Measurements from ENCODE around the gene PDF.
"Not testable (repeated sequence)": the region's sequence is repeated elsewhere in the genome, so short reads cannot be mapped to it uniquely, and the experiment has no call there.

Gene PDF

DNA sequence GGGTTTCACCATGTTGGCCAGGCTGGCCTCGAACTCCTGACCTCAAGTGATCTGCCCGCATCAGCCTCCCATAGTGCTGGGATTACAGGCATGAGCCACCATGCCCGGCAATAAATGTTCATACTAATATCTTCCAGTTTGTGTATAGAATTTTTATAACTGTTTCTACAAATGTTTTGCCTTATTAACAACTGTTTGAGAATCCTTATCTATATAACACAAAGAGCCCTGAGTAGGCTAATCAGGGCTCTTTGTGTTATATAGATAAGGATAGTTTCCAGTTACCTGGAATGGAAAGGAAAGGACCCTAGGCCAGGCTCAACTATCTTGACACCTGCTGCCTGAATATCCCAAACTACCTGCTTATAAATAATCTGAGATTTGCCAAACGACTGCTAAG, 38.5 kb upstream of the PDF start:
- no peak overlapping the region for H3K4me3 ChIP-seq (replicated peaks; ENCODE audit: low read depth, low read length)
- TF ChIP-seq CTCF (IDR thresholded peaks at IDR 0.05; ENCODE audit: low read length, missing control alignments), result no peak
- DNase-seq (ENCODE audit: low read depth), result no peak

DNA sequence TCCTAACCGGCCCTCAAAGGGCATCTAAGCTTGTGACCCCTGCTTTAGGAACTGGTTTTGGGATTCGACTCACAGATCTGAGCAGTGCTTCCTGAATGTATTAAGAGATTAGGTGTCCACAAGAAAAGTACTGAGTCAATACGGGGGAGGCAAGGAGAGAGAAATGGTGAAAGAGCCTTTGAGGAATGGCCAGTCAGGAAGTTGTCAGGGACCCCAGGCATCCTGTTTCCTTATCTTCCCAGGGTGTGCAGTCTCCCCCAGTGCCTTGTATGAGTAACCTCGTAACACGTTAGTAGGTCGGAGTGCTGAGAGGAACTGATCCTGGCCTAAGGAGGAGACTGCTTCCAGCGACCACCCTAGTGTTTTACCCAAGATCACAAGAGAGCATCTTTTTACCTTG, 37.6 kb upstream of the PDF start:
- DNase-seq (ENCODE audit: low read depth), result peak; percentile 72
- no peak for TF ChIP-seq CTCF (IDR thresholded peaks at IDR 0.05; ENCODE audit: low read length, missing control alignments)
- no peak overlapping the region for H3K4me3 ChIP-seq (replicated peaks; ENCODE audit: low read depth, low read length)

DNA sequence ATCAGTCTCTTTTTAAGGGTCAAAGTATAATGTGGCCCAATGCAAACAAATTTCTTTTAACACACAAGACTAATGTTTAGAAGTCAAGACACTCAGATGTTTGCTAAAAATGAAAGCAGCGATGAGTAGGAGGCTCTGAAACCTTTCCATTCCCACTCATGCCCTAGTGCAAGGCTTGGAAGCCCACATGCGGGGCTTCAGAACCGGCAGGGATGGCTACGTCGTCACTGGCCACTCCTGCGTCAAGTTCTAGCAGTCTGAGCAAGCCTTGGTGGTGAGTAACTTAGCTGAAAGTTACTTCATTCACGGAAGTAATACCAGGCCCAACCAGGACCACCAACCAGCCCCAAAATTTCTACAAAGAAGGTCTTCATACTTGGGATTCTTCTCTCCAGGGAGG, 36.0 kb upstream of the PDF start:
- no peak for TF ChIP-seq CTCF (IDR thresholded peaks at IDR 0.05; ENCODE audit: low read length, missing control alignments)
- H3K4me3 ChIP-seq (replicated peaks; ENCODE audit: low read depth, low read length), result no peak overlapping the region
- DNase-seq (ENCODE audit: low read depth), result no peak

DNA sequence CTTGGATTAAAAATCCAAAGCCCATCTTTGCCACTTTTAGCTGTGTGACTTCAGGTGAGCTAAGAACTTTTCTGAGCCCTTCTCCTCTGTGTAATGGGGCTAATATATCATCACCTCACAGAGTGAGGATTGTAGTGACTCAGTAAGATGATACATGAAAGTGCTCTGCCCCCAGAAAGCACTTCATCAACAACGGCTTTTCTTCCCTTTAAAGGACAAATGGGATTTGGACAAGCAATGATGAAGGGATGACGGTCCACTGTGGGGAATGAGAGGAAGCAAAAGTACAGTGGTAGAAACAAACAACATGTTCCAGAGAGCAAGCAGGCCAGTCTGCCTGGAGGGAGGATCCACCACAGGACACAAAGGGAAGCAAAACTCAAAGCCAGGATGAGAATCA, 35.5 kb upstream of the PDF start:
- no peak for TF ChIP-seq CTCF (IDR thresholded peaks at IDR 0.05; ENCODE audit: low read length, missing control alignments)
- H3K4me3 ChIP-seq (replicated peaks; ENCODE audit: low read depth, low read length), result no peak overlapping the region
- peak; percentile 11 for DNase-seq (ENCODE audit: low read depth)

DNA sequence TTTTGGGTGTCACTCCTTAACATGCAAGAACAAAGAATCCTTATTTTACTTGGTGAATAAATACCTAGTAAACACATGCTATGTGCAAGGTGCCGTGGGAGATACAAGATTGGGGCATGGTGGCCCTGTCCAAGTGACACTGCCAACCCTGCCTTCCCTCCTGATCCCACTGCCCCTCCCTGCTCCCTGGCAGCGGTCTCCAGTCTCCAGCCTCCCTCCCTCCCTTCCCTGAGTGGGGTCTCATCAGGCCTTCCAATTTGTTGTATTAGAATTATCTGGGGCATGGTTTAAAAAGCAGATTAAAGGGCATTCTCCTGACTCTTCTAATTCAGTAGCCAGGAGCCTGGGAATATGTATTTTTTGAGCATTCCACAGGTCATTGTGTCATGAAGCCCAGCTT, 33.7 kb upstream of the PDF start:
- TF ChIP-seq CTCF (IDR thresholded peaks at IDR 0.05; ENCODE audit: low read length, missing control alignments), result no peak
- H3K4me3 ChIP-seq (replicated peaks; ENCODE audit: low read depth, low read length), result no peak overlapping the region

GRCh38 chr16:69363281-69363717, 32.9 kb upstream of the PDF start:
- no peak overlapping the region for H3K4me3 ChIP-seq (replicated peaks; ENCODE audit: low read depth, low read length)
- no peak for TF ChIP-seq CTCF (IDR thresholded peaks at IDR 0.05; ENCODE audit: low read length, missing control alignments)
- no peak for DNase-seq (ENCODE audit: low read depth)

More for the DNA sequence above, 33.7 kb upstream of the PDF start:
- DNase-seq (ENCODE audit: low read depth), result no peak

DNA sequence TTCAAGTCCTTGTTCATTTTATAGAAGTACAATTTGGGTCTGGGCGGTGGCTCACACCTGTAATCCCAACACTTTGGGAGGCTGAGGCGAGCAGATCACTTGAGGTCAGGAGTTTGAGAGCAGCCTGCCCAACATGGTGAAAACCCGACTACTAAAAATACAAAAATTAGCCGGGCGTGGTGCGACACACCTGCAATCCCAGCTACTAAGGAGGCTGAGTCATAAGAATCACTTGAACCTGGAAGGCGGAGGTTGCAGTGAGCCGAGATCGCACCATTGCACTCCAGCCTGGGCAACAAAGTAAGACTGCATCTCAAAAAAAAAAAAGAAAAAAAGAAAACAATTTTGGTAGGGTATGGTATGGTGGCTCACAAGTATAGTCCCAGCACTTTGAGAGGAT, 29.7 kb upstream of the PDF start:
- H3K4me3 ChIP-seq (replicated peaks; ENCODE audit: low read depth, low read length); DNase-seq (ENCODE audit: low read depth): not testable (repeated sequence)

Measured in fibroblast of pulmonary artery (primary cell).